GM10266 (cell line): Measurements from ENCODE around the gene BRSK2.
A peak's percentile ranks its signal among the peaks of the same experiment; 100 is the strongest.

Experiments
- DNase-seq: peaks from one replicate; pipeline ENCODE4 v3.0.0; 2012; ENCODE audit errors: extremely low spot score
- TF ChIP-seq, protein P1 (sequence below): IDR thresholded peaks from 2 replicates; pipeline ENCODE4 v1.5.1; 2012; ENCODE audit warnings: mild to moderate bottlenecking, low read depth; ENCODE audit not compliant: control insufficient read depth, insufficient read depth; ENCODE audit errors: missing control alignments

BRSK2 gene

DNA sequence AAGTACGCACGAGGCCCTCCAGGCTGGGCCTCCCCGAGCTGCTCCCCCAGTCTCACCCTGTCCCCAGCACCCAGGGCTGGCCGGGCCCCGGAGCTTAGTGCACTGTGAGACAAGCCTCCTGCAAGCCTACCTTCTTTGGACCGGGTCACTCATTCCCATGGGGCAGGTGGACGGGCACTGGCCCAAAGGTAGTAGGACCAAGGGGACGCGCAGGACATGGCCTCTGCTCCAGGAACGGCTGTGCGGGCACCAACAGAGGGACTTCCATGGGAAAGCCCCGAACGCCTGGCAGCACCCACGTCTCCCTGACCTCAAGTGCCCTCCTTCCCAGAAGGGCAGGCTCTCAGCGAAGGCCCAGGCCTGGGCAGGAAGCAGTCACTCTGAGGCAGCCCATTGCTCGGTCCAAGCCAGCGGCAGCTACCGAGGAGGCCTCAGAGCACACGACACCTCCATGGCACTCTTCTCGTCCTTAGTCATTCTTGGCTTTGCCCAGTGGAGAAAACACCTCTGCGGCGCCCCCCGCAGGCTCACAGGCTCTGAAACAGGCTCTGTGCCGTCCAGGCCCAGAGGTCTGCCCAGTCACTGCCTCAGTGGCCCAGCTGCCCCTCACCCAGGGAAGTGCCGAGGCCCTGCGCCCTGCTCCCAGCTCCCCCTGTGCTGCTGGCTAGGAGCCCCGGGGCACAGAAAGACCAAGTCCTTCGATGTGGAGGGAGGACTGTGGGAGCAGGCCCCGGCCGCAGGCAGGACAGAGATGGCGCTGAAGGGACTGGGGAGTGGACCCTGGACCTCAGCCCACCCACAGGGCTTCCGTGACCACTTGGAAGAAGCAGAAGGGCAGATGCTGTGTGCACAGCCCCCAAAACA is 93.1 kb downstream of the BRSK2 start:
- DNase-seq = no peak
- TF ChIP-seq, protein P1, sequence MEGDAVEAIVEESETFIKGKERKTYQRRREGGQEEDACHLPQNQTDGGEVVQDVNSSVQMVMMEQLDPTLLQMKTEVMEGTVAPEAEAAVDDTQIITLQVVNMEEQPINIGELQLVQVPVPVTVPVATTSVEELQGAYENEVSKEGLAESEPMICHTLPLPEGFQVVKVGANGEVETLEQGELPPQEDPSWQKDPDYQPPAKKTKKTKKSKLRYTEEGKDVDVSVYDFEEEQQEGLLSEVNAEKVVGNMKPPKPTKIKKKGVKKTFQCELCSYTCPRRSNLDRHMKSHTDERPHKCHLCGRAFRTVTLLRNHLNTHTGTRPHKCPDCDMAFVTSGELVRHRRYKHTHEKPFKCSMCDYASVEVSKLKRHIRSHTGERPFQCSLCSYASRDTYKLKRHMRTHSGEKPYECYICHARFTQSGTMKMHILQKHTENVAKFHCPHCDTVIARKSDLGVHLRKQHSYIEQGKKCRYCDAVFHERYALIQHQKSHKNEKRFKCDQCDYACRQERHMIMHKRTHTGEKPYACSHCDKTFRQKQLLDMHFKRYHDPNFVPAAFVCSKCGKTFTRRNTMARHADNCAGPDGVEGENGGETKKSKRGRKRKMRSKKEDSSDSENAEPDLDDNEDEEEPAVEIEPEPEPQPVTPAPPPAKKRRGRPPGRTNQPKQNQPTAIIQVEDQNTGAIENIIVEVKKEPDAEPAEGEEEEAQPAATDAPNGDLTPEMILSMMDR = no peak

DNA sequence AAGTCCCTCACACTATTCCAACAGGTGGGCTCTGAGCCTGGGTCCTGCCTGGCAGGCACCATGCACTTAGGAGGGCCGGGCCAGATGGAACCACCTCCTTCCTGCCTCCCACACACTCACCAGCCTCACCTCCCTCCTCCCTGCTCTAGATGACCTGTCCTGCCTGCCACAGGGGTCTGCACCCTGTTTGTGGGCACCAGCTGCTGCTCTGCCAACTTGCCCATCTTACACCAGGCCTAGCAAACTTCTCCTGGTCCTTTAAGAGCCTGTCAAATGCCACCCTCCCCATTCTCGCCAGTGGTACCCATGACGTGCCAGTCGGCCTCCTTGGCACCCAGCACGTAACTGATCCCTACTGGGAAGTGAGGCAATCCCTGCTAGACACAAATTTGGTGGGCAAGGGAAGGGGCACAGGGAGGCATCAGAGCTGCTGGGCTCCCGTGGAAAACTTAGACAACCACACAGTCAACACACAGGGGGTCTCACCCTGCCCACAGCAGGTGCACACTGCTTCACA is 93.8 kb downstream of the BRSK2 start:
- TF ChIP-seq, protein P1 = no peak
- no peak for DNase-seq

DNA sequence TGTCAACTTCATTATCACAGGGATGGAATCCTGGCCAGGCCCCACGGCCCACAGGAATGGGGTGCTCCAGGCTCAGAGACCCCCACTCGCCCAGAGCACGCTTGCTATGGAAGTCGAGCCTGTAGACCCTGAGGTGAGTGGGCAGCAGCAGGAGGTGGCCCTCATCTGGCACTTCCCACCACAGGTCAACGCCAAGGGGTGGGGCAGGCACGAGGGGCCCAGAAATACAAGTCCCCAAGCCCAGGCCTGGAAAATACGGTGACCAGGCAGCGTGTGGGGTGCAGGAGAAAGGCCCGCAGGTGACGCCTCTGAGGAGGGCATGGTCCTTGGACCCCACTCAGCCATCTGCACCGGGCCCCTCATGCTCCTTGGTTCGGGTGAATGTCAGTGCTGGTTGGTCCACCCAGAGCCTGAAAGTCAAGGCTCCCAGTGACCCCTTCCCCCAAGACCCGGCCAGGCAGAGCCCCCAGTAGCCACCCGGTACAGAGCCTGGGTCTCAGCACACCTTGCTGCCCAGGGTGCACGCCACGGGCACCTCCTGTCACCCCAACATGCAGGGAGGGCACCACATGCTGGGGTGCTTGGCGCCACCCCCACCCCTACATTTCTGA is 94.4 kb downstream of the BRSK2 start:
- DNase-seq = no peak
- TF ChIP-seq, protein P1 = no peak

DNA sequence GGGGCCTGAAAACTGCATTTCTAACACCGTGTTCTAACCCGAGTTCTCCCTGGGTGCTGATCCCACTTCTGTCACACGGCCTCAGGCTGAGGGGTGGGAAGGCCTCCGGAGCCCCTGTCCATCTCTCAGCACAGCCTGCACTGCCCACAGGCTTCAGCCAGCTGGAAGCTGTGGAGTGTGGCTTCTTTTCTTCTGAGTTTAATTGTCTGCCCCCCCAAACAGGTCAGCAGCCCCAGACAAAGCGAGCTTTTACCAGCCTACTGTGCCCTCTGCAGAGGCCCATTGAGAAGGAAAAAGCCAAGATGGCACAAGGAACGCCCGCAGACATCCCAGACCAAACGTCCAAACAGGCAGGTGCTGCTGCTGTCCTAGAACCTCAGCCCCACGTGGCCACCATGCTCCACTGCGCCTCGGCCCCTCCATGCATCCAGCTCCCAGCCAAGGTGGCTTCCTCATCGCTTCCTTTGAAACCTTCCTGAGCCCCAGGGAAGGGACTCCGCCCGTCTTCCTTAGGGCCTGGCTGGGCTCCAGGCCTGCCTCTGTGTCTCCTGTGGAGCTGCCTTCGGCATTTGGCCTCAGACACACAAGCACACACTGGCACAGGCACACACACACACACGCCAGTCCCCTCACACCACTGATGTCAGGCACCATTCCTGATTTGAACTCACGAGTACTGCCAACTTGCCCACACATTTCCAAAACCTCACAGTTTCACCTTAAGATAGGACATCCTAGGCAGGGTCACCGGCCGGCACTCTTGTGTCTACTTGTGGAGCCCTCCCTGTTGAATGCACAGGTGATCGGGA is 95.2 kb downstream of the BRSK2 start:
- TF ChIP-seq, protein P1 = no peak
- no peak for DNase-seq

DNA sequence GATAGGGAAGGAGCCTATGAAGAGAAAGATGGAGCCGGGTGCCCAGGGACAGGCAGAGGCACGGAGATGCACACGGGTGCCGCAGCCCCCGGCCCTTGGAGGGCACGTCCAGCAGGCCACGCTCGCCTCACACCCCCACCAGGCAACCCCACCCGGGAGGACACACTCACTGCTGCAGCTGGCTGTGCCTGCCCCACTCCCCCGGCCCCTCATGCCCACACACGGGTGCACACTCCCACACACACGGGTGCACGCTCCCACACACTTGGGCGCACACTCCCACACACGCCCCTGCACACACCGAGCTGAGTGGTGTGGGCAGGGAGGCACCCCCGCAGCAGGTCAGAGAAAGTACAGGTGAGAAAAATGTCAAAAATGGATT is 95.8 kb downstream of the BRSK2 start:
- TF ChIP-seq, protein P1 = no peak
- no peak for DNase-seq

DNA sequence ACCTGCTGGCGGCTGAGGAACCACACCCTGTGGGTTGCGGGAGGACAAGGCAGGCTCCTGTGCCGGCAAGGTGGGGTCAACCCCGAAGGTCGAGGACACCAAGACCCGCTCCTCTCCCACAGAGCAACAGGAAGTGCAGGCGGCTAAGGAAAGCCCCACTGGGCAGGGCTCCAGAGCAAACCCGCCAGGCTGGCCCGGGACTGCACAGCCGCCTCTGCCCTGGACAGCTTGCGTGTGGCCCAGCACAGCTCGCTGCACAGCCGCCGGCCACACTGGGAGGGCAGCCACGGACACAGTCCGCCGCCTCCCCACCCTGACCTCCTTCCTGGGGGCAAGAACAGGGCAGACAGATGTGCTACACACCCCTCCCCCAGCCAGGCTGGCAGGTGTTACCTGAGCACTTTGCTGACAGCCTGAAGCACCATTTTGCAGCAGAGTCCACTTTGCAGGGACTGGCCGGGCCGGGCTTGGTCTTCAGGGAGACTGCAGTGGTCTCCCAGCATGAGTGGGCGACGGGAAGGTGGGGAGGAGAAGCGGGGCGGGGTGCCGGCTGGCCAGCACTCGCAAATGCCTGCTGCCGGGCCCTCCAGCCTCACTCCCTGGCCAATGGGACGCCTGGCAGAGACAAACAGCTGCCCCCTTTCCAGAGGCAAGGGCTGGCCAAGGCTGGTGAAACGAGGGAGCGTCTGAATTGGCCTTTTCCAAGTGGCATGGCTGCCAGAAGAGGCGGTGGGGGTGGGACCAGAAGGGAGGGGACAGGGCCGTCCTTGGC is 96.5 kb downstream of the BRSK2 start, which contains the start of gene MOB2:
TSS of gene MOB2 (minus strand) at position 726 of the 772 bp plus-strand sequence. CDS start at position 503, 223 bp downstream.
- TF ChIP-seq, protein P1 = no peak
- DNase-seq = peak; percentile 50
